GM23338 (cell line): ENCODE results near the gene BCHE. TPM values are rescaled to one million over a fixed set of nuclear protein-coding genes. Genes with fewer than 3 reads are reported as not detected.

Source experiments
- ATAC-seq: fragments of 200-7000 bp; cut with Tn5 transposase; 3 replicates; pipeline ENCODE4 v1.9.1; 2020
- DNase-seq: peaks from one replicate; pipeline ENCODE4 v3.0.0-alpha.2; 2015; ENCODE audit warnings: low spot score
- H2AFZ ChIP-seq: fragments of 200-600 bp; sonication (generic); 2 replicates; pipeline ENCODE4 v1.8.0; 2016; ENCODE audit warnings: antibody characterized with exemption, mild to moderate bottlenecking, moderate library complexity
- H3F3A ChIP-seq: fragments of 200-600 bp; sonication (generic); replicated peaks from 2 replicates; pipeline ENCODE4 v1.8.0; 2017; ENCODE audit warnings: antibody characterized with exemption, mixed run types, low read depth
- H3K27ac ChIP-seq: fragments of 200-600 bp; sonication (generic); 2 replicates; pipeline ENCODE4 v1.6.1; 2016; ENCODE audit warnings: low read depth
- H3K27me3 ChIP-seq: fragments of 200-600 bp; sonication (generic); 2 replicates; pipeline ENCODE4 v1.8.0; 2016; ENCODE audit warnings: mild to moderate bottlenecking, mixed run types, moderate library complexity; ENCODE audit not compliant: insufficient read depth
- H3K36me3 ChIP-seq: fragments of 200-600 bp; sonication (generic); 2 replicates; pipeline ENCODE4 v1.8.0; 2016; ENCODE audit warnings: mild to moderate bottlenecking; ENCODE audit not compliant: insufficient read depth
- H3K4me1 ChIP-seq: fragments of 200-600 bp; sonication (generic); 2 replicates; pipeline ENCODE4 v1.8.0; 2016; ENCODE audit warnings: mild to moderate bottlenecking, moderate library complexity; ENCODE audit not compliant: insufficient read depth
- H3K4me2 ChIP-seq: fragments of 200-600 bp; sonication (generic); 2 replicates; pipeline ENCODE4 v1.7.1; 2017; ENCODE audit warnings: mixed run types
- H3K4me3 ChIP-seq: fragments of 200-600 bp; sonication (generic); 2 replicates; pipeline ENCODE4 v1.6.1; 2016; ENCODE audit warnings: mixed run types
- H3K79me2 ChIP-seq: fragments of 200-600 bp; sonication (generic); replicated peaks from 2 replicates; pipeline ENCODE4 v1.8.0; 2017; ENCODE audit warnings: mild to moderate bottlenecking; ENCODE audit not compliant: insufficient read depth
- H3K9me2 ChIP-seq: fragments of 200-600 bp; sonication (generic); 2 replicates; pipeline ENCODE4 v1.8.0; 2017; ENCODE audit not compliant: insufficient read depth
- H4K20me1 ChIP-seq: fragments of 200-600 bp; sonication (generic); replicated peaks from 2 replicates; pipeline ENCODE4 v1.8.0; 2017; ENCODE audit warnings: mild to moderate bottlenecking; ENCODE audit not compliant: insufficient read depth
- H3K27ac Mint-ChIP-seq: 2 replicates; pipeline ENCODE4 v1.8.0; 2020; ENCODE audit warnings: inconsistent platforms, mild to moderate bottlenecking, moderate library complexity, mixed read lengths
- H3K27me3 Mint-ChIP-seq: 3 replicates; pipeline ENCODE4 v1.8.0; 2022; ENCODE audit warnings: low read depth, mild to moderate bottlenecking, moderate library complexity, mixed read lengths, inconsistent platforms; ENCODE audit not compliant: insufficient read depth, poor library complexity
- H3K36me3 Mint-ChIP-seq: 3 replicates; pipeline ENCODE4 v1.8.0; 2021; ENCODE audit warnings: low read depth, mild to moderate bottlenecking, inconsistent platforms, moderate library complexity, mixed read lengths
- H3K4me1 Mint-ChIP-seq: 3 replicates; pipeline ENCODE4 v1.8.0; 2020; ENCODE audit warnings: mild to moderate bottlenecking, inconsistent platforms, mixed read lengths
- H3K4me3 Mint-ChIP-seq: 3 replicates; pipeline ENCODE4 v1.8.0; 2021; ENCODE audit warnings: moderate library complexity, mild to moderate bottlenecking, inconsistent platforms, mixed read lengths
- H3K9me3 Mint-ChIP-seq: 3 replicates; pipeline ENCODE4 v1.8.0; 2020; ENCODE audit warnings: moderate library complexity, mild to moderate bottlenecking, inconsistent platforms, mixed read lengths
- CREB1 ChIP-seq: fragments of 250-450 bp; sonication (Bioruptor Pico); IDR thresholded peaks from 2 replicates; pipeline ENCODE4 v1.5.0; 2020; ENCODE audit warnings: low read depth, mild to moderate bottlenecking, moderate library complexity
- EZH2 ChIP-seq: fragments of 200-600 bp; sonication (generic); IDR thresholded peaks from one replicate; pipeline ENCODE4 v1.8.0; 2017; ENCODE audit warnings: antibody characterized with exemption, mild to moderate bottlenecking, low read depth; ENCODE audit not compliant: unreplicated experiment
- EZH2phosphoT487 ChIP-seq: fragments of 200-600 bp; sonication (generic); IDR thresholded peaks from one replicate; pipeline ENCODE4 v1.8.1; 2018; ENCODE audit warnings: antibody characterized with exemption; ENCODE audit not compliant: unreplicated experiment
- JUNB ChIP-seq: IDR thresholded peaks from one replicate; pipeline ENCODE4 v1.6.1; 2016; ENCODE audit warnings: antibody characterized with exemption; ENCODE audit not compliant: unreplicated experiment
- NANOG ChIP-seq: IDR thresholded peaks from 2 replicates; pipeline ENCODE4 v1.6.1; 2016; ENCODE audit warnings: antibody characterized with exemption, borderline replicate concordance
- POLR2AphosphoS5 ChIP-seq: IDR thresholded peaks from 2 replicates; pipeline ENCODE4 v1.6.1; 2016; ENCODE audit warnings: antibody characterized with exemption, low read depth
- ZNF114 ChIP-seq: fragments of 250-450 bp; sonication (Bioruptor Pico); IDR thresholded peaks from 2 replicates; pipeline ENCODE4 v1.5.0; 2020; ENCODE audit warnings: mild to moderate bottlenecking, moderate library complexity
- ZNF331 ChIP-seq: fragments of 250-450 bp; sonication (Bioruptor Pico); IDR thresholded peaks from 2 replicates; pipeline ENCODE4 v1.5.0; 2020; ENCODE audit warnings: low read depth, mild to moderate bottlenecking, moderate library complexity
- polyA plus RNA-seq: library from polyadenylated mRNA; unstranded; fragments of >200 nt; fragmentation: Nextera tagmentation; extraction: Ambion mirVana; gene quantifications from 2 replicates; pipeline ENCODE4 v1.2.1, GENCODE V29; 2016
- total RNA-seq: library from RNA; depleted of rRNA; stranded (reverse); fragments of >200 nt; shearing (Covaris generic); gene quantifications from 2 replicates; pipeline ENCODE4 v1.2.3, GENCODE V29; 2014
- TF ChIP-seq, protein P1 (sequence below): IDR thresholded peaks from one replicate; pipeline ENCODE4 v1.6.1; 2018; ENCODE audit warnings: antibody characterized with exemption; ENCODE audit not compliant: unreplicated experiment
- TF ChIP-seq, protein P2 (sequence below): IDR thresholded peaks from 2 replicates; pipeline ENCODE4 v1.6.1; 2016; ENCODE audit warnings: antibody characterized with exemption

The BCHE gene
- total and polyA plus RNA-seq, 2 experiments from 2014 or later, result 0.73 to 1.1 TPM

DNA sequence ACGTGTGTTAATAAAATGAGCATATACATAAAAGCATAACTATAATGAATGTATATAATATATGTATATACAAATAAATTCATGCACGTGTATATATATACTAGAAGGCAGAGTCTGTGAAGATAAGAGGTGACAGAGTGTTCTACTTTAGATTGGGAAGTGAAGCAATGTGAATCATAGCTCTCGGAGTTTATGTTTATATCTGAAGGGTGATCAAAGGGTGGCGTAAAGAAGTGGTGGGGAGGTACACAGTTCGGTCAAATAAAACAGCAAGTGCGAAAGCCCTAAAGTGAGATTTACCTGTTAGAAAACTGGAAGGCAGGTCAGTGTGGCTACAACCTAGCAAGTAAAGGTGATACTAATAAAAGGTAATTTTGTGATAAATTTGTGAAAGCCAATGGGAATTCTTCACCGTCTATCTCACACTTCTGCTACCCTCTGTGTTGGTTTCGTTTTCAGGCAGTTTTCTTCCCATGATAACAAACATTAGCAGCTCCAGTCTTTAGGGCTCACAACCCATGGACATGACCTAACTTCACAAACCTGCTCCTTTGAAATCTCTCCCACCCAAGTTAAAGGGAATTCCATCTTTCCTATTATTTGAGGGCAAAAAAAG is 46.7 kb upstream of the BCHE start:
- no peak for TF ChIP-seq NANOG
- no peak for TF ChIP-seq EZH2
- TF ChIP-seq, protein P1, sequence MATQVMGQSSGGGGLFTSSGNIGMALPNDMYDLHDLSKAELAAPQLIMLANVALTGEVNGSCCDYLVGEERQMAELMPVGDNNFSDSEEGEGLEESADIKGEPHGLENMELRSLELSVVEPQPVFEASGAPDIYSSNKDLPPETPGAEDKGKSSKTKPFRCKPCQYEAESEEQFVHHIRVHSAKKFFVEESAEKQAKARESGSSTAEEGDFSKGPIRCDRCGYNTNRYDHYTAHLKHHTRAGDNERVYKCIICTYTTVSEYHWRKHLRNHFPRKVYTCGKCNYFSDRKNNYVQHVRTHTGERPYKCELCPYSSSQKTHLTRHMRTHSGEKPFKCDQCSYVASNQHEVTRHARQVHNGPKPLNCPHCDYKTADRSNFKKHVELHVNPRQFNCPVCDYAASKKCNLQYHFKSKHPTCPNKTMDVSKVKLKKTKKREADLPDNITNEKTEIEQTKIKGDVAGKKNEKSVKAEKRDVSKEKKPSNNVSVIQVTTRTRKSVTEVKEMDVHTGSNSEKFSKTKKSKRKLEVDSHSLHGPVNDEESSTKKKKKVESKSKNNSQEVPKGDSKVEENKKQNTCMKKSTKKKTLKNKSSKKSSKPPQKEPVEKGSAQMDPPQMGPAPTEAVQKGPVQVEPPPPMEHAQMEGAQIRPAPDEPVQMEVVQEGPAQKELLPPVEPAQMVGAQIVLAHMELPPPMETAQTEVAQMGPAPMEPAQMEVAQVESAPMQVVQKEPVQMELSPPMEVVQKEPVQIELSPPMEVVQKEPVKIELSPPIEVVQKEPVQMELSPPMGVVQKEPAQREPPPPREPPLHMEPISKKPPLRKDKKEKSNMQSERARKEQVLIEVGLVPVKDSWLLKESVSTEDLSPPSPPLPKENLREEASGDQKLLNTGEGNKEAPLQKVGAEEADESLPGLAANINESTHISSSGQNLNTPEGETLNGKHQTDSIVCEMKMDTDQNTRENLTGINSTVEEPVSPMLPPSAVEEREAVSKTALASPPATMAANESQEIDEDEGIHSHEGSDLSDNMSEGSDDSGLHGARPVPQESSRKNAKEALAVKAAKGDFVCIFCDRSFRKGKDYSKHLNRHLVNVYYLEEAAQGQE, result no peak
- no peak for TF ChIP-seq POLR2AphosphoS5
- no peak for TF ChIP-seq JUNB
- no peak for TF ChIP-seq ZNF331 (CRISPR knock-in tag)
- TF ChIP-seq EZH2phosphoT487, result no peak
- no peak for TF ChIP-seq CREB1 (CRISPR knock-in tag)
- TF ChIP-seq, protein P2, sequence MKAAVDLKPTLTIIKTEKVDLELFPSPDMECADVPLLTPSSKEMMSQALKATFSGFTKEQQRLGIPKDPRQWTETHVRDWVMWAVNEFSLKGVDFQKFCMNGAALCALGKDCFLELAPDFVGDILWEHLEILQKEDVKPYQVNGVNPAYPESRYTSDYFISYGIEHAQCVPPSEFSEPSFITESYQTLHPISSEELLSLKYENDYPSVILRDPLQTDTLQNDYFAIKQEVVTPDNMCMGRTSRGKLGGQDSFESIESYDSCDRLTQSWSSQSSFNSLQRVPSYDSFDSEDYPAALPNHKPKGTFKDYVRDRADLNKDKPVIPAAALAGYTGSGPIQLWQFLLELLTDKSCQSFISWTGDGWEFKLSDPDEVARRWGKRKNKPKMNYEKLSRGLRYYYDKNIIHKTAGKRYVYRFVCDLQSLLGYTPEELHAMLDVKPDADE, result no peak

DNA sequence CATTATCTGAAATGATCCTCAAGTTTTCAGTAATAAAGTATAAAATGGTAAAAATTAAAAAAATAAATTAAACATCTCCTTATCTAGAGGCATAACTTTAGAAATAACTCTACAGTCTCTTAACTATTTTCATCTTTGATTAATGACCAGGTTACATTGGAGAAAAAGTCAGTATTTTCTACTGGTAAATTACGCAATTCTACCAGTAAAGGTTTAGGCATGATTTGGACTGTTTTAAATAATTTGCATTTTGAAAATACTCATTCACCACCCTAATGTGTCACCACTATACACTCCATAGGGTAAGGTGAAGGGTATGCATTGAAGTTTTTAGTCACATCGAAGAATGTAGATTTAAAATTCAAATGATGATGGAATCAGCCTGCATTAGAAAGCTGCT is 45.9 kb upstream of the BCHE start:
- H3F3A ChIP-seq, result no peaks in the 10 kb centered on the region
- H3K79me2 ChIP-seq, result no peaks in the 10 kb centered on the region
- DNase-seq (no peak), ATAC-seq (no peak)
- H3K4me1 Mint-ChIP-seq, result peaks cover 13% of the 10 kb centered on the region
- H3K27me3 ChIP-seq, result no peaks in the 10 kb centered on the region
- peaks cover 30% of the 10 kb centered on the region for H3K4me1 ChIP-seq
- H3K27ac Mint-ChIP-seq, result no peak overlapping the region
- no peak overlapping the region for H3K4me2 ChIP-seq
- H4K20me1 ChIP-seq, result no peaks in the 10 kb centered on the region
- H3K27ac ChIP-seq, result no peak overlapping the region
- H2AFZ ChIP-seq, result no peak overlapping the region
- H3K9me3 Mint-ChIP-seq, result peaks cover 3% of the 10 kb centered on the region; the same call in 1 of the 3 replicates
- no peak overlapping the region for H3K4me3 ChIP-seq
- no peaks in the 10 kb centered on the region for H3K36me3 ChIP-seq
- H3K4me3 Mint-ChIP-seq, result no peak overlapping the region
- no peaks in the 10 kb centered on the region for H3K9me2 ChIP-seq
- H3K36me3 Mint-ChIP-seq, result no peaks in the 10 kb centered on the region
- no peaks in the 10 kb centered on the region for H3K27me3 Mint-ChIP-seq
- no peak for TF ChIP-seq ZNF114 (CRISPR knock-in tag)
- no peak for TF ChIP-seq EZH2
- no peak for TF ChIP-seq CREB1 (CRISPR knock-in tag)
- TF ChIP-seq, protein P1, result no peak
- no peak for TF ChIP-seq POLR2AphosphoS5

More for the DNA sequence above, 46.7 kb upstream of the BCHE start:
- Histone ChIP-seq H3K36me3 (no peaks in the 10 kb centered on the region), H2AFZ (peak overlapping the region; percentile 25; the same call in 1 of the 2 replicates), H3K4me3 (no peak overlapping the region), H3K27ac (no peak overlapping the region), H3K9me2 (no peaks in the 10 kb centered on the region), H3K27me3 (no peaks in the 10 kb centered on the region), H4K20me1 (no peaks in the 10 kb centered on the region), H3K4me2 (no peak overlapping the region; the same call in 1 of the 2 replicates), H3K4me1 (peaks cover 30% of the 10 kb centered on the region), H3K79me2 (no peaks in the 10 kb centered on the region), H3F3A (no peaks in the 10 kb centered on the region)
- Mint-ChIP-seq H3K27me3 (no peaks in the 10 kb centered on the region), H3K4me1 (peaks cover 13% of the 10 kb centered on the region), H3K4me3 (no peak overlapping the region), H3K36me3 (no peaks in the 10 kb centered on the region), H3K9me3 (peaks cover under 1% of the 10 kb centered on the region; the same call in 1 of the 3 replicates), H3K27ac (no peak overlapping the region)
- ATAC-seq (no peak), DNase-seq (no peak)
